ENCODE results near the gene PHLPP1. TPM values are rescaled to one million over a fixed set of nuclear protein-coding genes. Genes with fewer than 3 reads are reported as not detected.

PHLPP1 gene
- total RNA-seq, 1 experiment from 2014 or later = 39.9 TPM

DNA sequence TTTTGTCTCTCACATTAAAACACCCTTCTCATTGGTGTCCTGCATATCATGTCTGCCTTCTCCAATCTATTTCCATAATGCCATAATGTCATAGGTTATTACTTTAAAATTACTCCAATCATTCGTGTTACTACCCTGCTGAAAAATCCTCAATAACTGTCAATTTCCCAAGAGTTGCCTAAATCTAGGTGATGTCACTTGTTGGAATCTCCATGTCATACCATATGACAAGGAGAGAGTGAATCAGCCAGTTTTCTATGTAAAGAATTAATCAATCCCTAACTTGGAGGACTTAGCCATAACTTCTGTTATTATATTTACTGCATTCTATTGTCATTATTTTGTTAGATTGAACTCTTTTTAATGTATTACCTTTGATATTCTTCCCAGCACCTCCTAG lies 62.5 kb downstream of the PHLPP1 start:
- Histone ChIP-seq H2BK12ac (ENCODE audit: insufficient read length, low read depth, low read length) (no peak overlapping the region), H2BK15ac (ENCODE audit: low read depth, low read length) (no peak overlapping the region), H2BK20ac (ENCODE audit: low read depth, low read length, poor library complexity, severe bottlenecking) (no peak overlapping the region), H3K23me2 (ENCODE audit: insufficient read length, low read depth, low read length, poor library complexity, severe bottlenecking) (no peaks in the 10 kb centered on the region), H3K23ac (ENCODE audit: insufficient read length, low read depth, low read length) (no peak overlapping the region), H4K5ac (ENCODE audit: insufficient read length, low read depth, low read length) (no peak overlapping the region), H3T11ph (ENCODE audit: low read length) (no peak overlapping the region), H3K79me1 (ENCODE audit: insufficient read depth, low read depth, low read length, poor library complexity, severe bottlenecking) (peaks cover 7% of the 10 kb centered on the region), H3K4me1 (ENCODE audit: insufficient read depth, low read length) (peaks cover 20% of the 10 kb centered on the region), H3K56ac (ENCODE audit: insufficient read length, low read depth, low read length) (no peak overlapping the region), H2BK120ac (ENCODE audit: low read depth, low read length, poor library complexity, severe bottlenecking) (no peak overlapping the region), H3K14ac (ENCODE audit: insufficient read depth, low read length) (no peak overlapping the region), H2AK5ac (ENCODE audit: insufficient read length, low read length) (no peak overlapping the region), H3K4ac (ENCODE audit: low read depth, low read length) (no peak overlapping the region), H3K79me2 (ENCODE audit: insufficient read depth, low read length) (peaks cover 56% of the 10 kb centered on the region; the same call in 1 of the 2 replicates), H3K4me2 (ENCODE audit: insufficient read depth, insufficient read length, low read length) (no peak overlapping the region), H3K27me3 (ENCODE audit: insufficient read depth, low read length) (no peaks in the 10 kb centered on the region), H3K27ac (ENCODE audit: insufficient read length, low read depth, low read length) (no peak overlapping the region), H3K18ac (ENCODE audit: insufficient read length, low read depth, low read length) (no peak overlapping the region), H4K20me1 (ENCODE audit: control insufficient read depth, insufficient read depth, insufficient read length) (no peaks in the 10 kb centered on the region), H2BK5ac (ENCODE audit: insufficient read length, low read length) (no peak overlapping the region), H3K9ac (ENCODE audit: extremely low read depth, insufficient read length, low read length) (no peak overlapping the region), H4K91ac (ENCODE audit: insufficient read length, low read depth, low read length) (no peak overlapping the region), H4K8ac (replicated peaks; ENCODE audit: insufficient read length, low read depth, low read length) (no peak overlapping the region), H2AFZ (ENCODE audit: low read length) (no peak overlapping the region), H3K9me3 (ENCODE audit: control insufficient read depth, low read depth, low read length) (no peaks in the 10 kb centered on the region)
- DNase-seq = no peak
- Mint-ChIP-seq H3K4me3 (no peak overlapping the region; a peak in 1 of 5 replicates), H3K4me1 (peaks cover 71 to 74% of the 10 kb centered on the region in 2 experiments), H3K36me3 (ENCODE audit: insufficient read depth in 1 of 3, low read depth in 3 of 3) (peaks cover 0 to 9% (median 5%) of the 10 kb centered on the region in 3 experiments; a peak in 3 of 7 replicates), H3K9me3 (no peaks in the 10 kb centered on the region), H3K27me3 (ENCODE audit: low read depth) (no peaks in the 10 kb centered on the region), H3K27ac (peak overlapping the region in 2 of 3 experiments; percentile 82 to 84; a peak in 4 of 7 replicates)
- WGBS (ENCODE audit: extremely low coverage, insufficient read length, low lambda C conversion rate) = no CpG with 5 or more reads among the region's 1 CpG
- TF ChIP-seq CTCF (conservative IDR thresholded peaks at IDR 0.05) = no peak

Data from H9 (cell line).